GM23338 (cell line): ENCODE data around the gene IRAK1BP1. TPM values are rescaled to one million over a fixed set of nuclear protein-coding genes. Genes with fewer than 3 reads are reported as not detected.
A peak's percentile ranks its signal among the peaks of the same experiment; 100 is the strongest.

ENCODE experiments used
- ATAC-seq: fragments of 200-7000 bp; cut with Tn5 transposase; 3 replicates; pipeline ENCODE4 v1.9.1; 2020
- DNase-seq: peaks from one replicate; pipeline ENCODE4 v3.0.0-alpha.2; 2015; ENCODE audit warnings: low spot score
- H2AFZ ChIP-seq: fragments of 200-600 bp; sonication (generic); 2 replicates; pipeline ENCODE4 v1.8.0; 2016; ENCODE audit warnings: antibody characterized with exemption, mild to moderate bottlenecking, moderate library complexity
- H3F3A ChIP-seq: fragments of 200-600 bp; sonication (generic); replicated peaks from 2 replicates; pipeline ENCODE4 v1.8.0; 2017; ENCODE audit warnings: antibody characterized with exemption, mixed run types, low read depth
- H3K27ac ChIP-seq: fragments of 200-600 bp; sonication (generic); 2 replicates; pipeline ENCODE4 v1.6.1; 2016; ENCODE audit warnings: low read depth
- H3K27me3 ChIP-seq: fragments of 200-600 bp; sonication (generic); 2 replicates; pipeline ENCODE4 v1.8.0; 2016; ENCODE audit warnings: mild to moderate bottlenecking, mixed run types, moderate library complexity; ENCODE audit not compliant: insufficient read depth
- H3K36me3 ChIP-seq: fragments of 200-600 bp; sonication (generic); 2 replicates; pipeline ENCODE4 v1.8.0; 2016; ENCODE audit warnings: mild to moderate bottlenecking; ENCODE audit not compliant: insufficient read depth
- H3K4me1 ChIP-seq: fragments of 200-600 bp; sonication (generic); 2 replicates; pipeline ENCODE4 v1.8.0; 2016; ENCODE audit warnings: mild to moderate bottlenecking, moderate library complexity; ENCODE audit not compliant: insufficient read depth
- H3K4me2 ChIP-seq: fragments of 200-600 bp; sonication (generic); 2 replicates; pipeline ENCODE4 v1.7.1; 2017; ENCODE audit warnings: mixed run types
- H3K4me3 ChIP-seq: fragments of 200-600 bp; sonication (generic); 2 replicates; pipeline ENCODE4 v1.6.1; 2016; ENCODE audit warnings: mixed run types
- H3K79me2 ChIP-seq: fragments of 200-600 bp; sonication (generic); replicated peaks from 2 replicates; pipeline ENCODE4 v1.8.0; 2017; ENCODE audit warnings: mild to moderate bottlenecking; ENCODE audit not compliant: insufficient read depth
- H3K9me2 ChIP-seq: fragments of 200-600 bp; sonication (generic); 2 replicates; pipeline ENCODE4 v1.8.0; 2017; ENCODE audit not compliant: insufficient read depth
- H4K20me1 ChIP-seq: fragments of 200-600 bp; sonication (generic); replicated peaks from 2 replicates; pipeline ENCODE4 v1.8.0; 2017; ENCODE audit warnings: mild to moderate bottlenecking; ENCODE audit not compliant: insufficient read depth
- H3K27ac Mint-ChIP-seq: 2 replicates; pipeline ENCODE4 v1.8.0; 2020; ENCODE audit warnings: inconsistent platforms, mild to moderate bottlenecking, moderate library complexity, mixed read lengths
- H3K27me3 Mint-ChIP-seq: 3 replicates; pipeline ENCODE4 v1.8.0; 2022; ENCODE audit warnings: low read depth, mild to moderate bottlenecking, moderate library complexity, mixed read lengths, inconsistent platforms; ENCODE audit not compliant: insufficient read depth, poor library complexity
- H3K36me3 Mint-ChIP-seq: 3 replicates; pipeline ENCODE4 v1.8.0; 2021; ENCODE audit warnings: low read depth, mild to moderate bottlenecking, inconsistent platforms, moderate library complexity, mixed read lengths
- H3K4me1 Mint-ChIP-seq: 3 replicates; pipeline ENCODE4 v1.8.0; 2020; ENCODE audit warnings: mild to moderate bottlenecking, inconsistent platforms, mixed read lengths
- H3K4me3 Mint-ChIP-seq: 3 replicates; pipeline ENCODE4 v1.8.0; 2021; ENCODE audit warnings: moderate library complexity, mild to moderate bottlenecking, inconsistent platforms, mixed read lengths
- H3K9me3 Mint-ChIP-seq: 3 replicates; pipeline ENCODE4 v1.8.0; 2020; ENCODE audit warnings: moderate library complexity, mild to moderate bottlenecking, inconsistent platforms, mixed read lengths
- CREB1 ChIP-seq: fragments of 250-450 bp; sonication (Bioruptor Pico); IDR thresholded peaks from 2 replicates; pipeline ENCODE4 v1.5.0; 2020; ENCODE audit warnings: low read depth, mild to moderate bottlenecking, moderate library complexity
- EZH2 ChIP-seq: fragments of 200-600 bp; sonication (generic); IDR thresholded peaks from one replicate; pipeline ENCODE4 v1.8.0; 2017; ENCODE audit warnings: antibody characterized with exemption, mild to moderate bottlenecking, low read depth; ENCODE audit not compliant: unreplicated experiment
- EZH2phosphoT487 ChIP-seq: fragments of 200-600 bp; sonication (generic); IDR thresholded peaks from one replicate; pipeline ENCODE4 v1.8.1; 2018; ENCODE audit warnings: antibody characterized with exemption; ENCODE audit not compliant: unreplicated experiment
- JUNB ChIP-seq: IDR thresholded peaks from one replicate; pipeline ENCODE4 v1.6.1; 2016; ENCODE audit warnings: antibody characterized with exemption; ENCODE audit not compliant: unreplicated experiment
- NANOG ChIP-seq: IDR thresholded peaks from 2 replicates; pipeline ENCODE4 v1.6.1; 2016; ENCODE audit warnings: antibody characterized with exemption, borderline replicate concordance
- POLR2AphosphoS5 ChIP-seq: IDR thresholded peaks from 2 replicates; pipeline ENCODE4 v1.6.1; 2016; ENCODE audit warnings: antibody characterized with exemption, low read depth
- REST ChIP-seq: IDR thresholded peaks from one replicate; pipeline ENCODE4 v1.6.1; 2018; ENCODE audit warnings: antibody characterized with exemption; ENCODE audit not compliant: unreplicated experiment
- ZNF114 ChIP-seq: fragments of 250-450 bp; sonication (Bioruptor Pico); IDR thresholded peaks from 2 replicates; pipeline ENCODE4 v1.5.0; 2020; ENCODE audit warnings: mild to moderate bottlenecking, moderate library complexity
- polyA plus RNA-seq: library from polyadenylated mRNA; unstranded; fragments of >200 nt; fragmentation: Nextera tagmentation; extraction: Ambion mirVana; gene quantifications from 2 replicates; pipeline ENCODE4 v1.2.1, GENCODE V29; 2016
- total RNA-seq: library from RNA; depleted of rRNA; stranded (reverse); fragments of >200 nt; shearing (Covaris generic); gene quantifications from 2 replicates; pipeline ENCODE4 v1.2.3, GENCODE V29; 2014
- TF ChIP-seq, protein P1 (sequence below): fragments of 250-450 bp; sonication (Bioruptor Pico); IDR thresholded peaks from 2 replicates; pipeline ENCODE4 v1.5.0; 2020; ENCODE audit warnings: mild to moderate bottlenecking, moderate library complexity

Gene IRAK1BP1
- total and polyA plus RNA-seq, 2 experiments from 2014 or later: 12.8 to 13.5 TPM

- TF ChIP-seq REST (no peak), NANOG (no peak)
Observed at GRCh38 chr6:78863576-78863975, 3.8 kb upstream of the IRAK1BP1 start (continued).

DNA sequence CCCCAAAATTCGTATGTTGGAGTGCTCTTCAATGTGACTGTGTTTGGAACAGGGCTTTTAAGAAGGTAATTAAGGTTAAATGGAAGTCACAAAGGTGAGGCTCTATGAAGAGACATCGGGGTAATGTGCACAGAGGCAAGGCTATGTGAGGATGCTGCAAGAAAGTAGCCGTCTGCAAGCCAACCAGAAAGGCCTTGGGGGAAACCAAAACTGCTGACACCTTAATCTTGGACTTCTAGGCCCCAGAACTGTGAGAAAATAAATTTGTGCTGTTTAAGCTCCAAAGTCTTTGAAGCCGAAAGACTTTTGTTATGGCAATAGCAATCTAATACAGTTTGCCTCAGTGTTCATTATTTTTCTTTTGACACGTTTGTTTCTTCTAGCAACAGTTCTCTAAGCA lies 2.4 kb upstream of the IRAK1BP1 start:
- Histone ChIP-seq H3K4me3 (no peak overlapping the region), H4K20me1 (no peaks in the 10 kb centered on the region), H2AFZ (no peak overlapping the region), H3K4me2 (no peak overlapping the region), H3K36me3 (no peaks in the 10 kb centered on the region), H3K4me1 (peaks cover 5% of the 10 kb centered on the region; the same call in 1 of the 2 replicates), H3K27me3 (no peaks in the 10 kb centered on the region), H3K79me2 (0 out of 2 replicates have a peak, but pooled peaks cover 3% of the 10 kb centered on the region), H3F3A (no peaks in the 10 kb centered on the region), H3K9me2 (no peaks in the 10 kb centered on the region), H3K27ac (no peak overlapping the region)
- TF ChIP-seq EZH2phosphoT487: no peak
- TF ChIP-seq NANOG: no peak
- Mint-ChIP-seq H3K27me3 (peaks cover 5% of the 10 kb centered on the region), H3K4me3 (no peak overlapping the region), H3K36me3 (no peaks in the 10 kb centered on the region; the same call in 2 of the 3 replicates), H3K9me3 (no peaks in the 10 kb centered on the region; the same call in 2 of the 3 replicates), H3K27ac (no peak overlapping the region), H3K4me1 (peaks cover 6% of the 10 kb centered on the region; the same call in 2 of the 3 replicates)
- DNase-seq: no peak
- no peak for ATAC-seq

DNA sequence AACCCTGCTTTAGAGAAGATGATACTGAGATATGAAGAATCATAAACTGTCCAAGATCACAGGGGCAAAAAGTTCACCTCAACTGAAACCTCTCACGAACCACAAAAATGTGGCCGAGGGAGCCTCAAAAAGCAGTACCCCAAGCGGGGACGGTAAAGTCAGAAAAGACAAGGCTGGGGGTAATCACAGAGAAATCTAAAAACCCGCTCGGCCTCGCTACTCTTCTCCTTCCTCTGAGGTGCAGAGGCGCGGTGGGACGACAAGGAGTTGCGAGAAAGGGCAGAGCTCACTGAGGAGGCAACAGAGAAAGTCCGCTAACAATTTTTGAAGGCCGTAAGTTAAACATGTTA lies 356 bp upstream of the IRAK1BP1 start:
- Mint-ChIP-seq H3K27ac (peak overlapping the region; percentile 97), H3K4me3 (peak overlapping the region; percentile 91), H3K27me3 (peaks cover 5% of the 10 kb centered on the region), H3K36me3 (peaks cover 4% of the 10 kb centered on the region), H3K9me3 (no peaks in the 10 kb centered on the region), H3K4me1 (peaks cover 6% of the 10 kb centered on the region; the same call in 2 of the 3 replicates)
- DNase-seq: no peak
- H3F3A ChIP-seq: no peaks in the 10 kb centered on the region
- H4K20me1 ChIP-seq: no peaks in the 10 kb centered on the region
- no peaks in the 10 kb centered on the region for H3K36me3 ChIP-seq
- H3K79me2 ChIP-seq: 0 out of 2 replicates have a peak, but pooled peaks cover 3% of the 10 kb centered on the region
- H3K27me3 ChIP-seq: no peaks in the 10 kb centered on the region
- H3K4me3 ChIP-seq: peak overlapping the region; percentile 63
- peak overlapping the region; percentile 98 for H2AFZ ChIP-seq
- peaks cover 5% of the 10 kb centered on the region; the same call in 1 of the 2 replicates for H3K4me1 ChIP-seq
- H3K4me2 ChIP-seq: peak overlapping the region; percentile 75
- peak overlapping the region; percentile 87 for H3K27ac ChIP-seq
- peak; percentile 56 for ATAC-seq
- no peaks in the 10 kb centered on the region for H3K9me2 ChIP-seq
- TF ChIP-seq EZH2 (no peak), JUNB (no peak), CREB1 (CRISPR knock-in tag) (no peak), ZNF114 (CRISPR knock-in tag) (no peak), POLR2AphosphoS5 (no peak)
- TF ChIP-seq, protein P1, sequence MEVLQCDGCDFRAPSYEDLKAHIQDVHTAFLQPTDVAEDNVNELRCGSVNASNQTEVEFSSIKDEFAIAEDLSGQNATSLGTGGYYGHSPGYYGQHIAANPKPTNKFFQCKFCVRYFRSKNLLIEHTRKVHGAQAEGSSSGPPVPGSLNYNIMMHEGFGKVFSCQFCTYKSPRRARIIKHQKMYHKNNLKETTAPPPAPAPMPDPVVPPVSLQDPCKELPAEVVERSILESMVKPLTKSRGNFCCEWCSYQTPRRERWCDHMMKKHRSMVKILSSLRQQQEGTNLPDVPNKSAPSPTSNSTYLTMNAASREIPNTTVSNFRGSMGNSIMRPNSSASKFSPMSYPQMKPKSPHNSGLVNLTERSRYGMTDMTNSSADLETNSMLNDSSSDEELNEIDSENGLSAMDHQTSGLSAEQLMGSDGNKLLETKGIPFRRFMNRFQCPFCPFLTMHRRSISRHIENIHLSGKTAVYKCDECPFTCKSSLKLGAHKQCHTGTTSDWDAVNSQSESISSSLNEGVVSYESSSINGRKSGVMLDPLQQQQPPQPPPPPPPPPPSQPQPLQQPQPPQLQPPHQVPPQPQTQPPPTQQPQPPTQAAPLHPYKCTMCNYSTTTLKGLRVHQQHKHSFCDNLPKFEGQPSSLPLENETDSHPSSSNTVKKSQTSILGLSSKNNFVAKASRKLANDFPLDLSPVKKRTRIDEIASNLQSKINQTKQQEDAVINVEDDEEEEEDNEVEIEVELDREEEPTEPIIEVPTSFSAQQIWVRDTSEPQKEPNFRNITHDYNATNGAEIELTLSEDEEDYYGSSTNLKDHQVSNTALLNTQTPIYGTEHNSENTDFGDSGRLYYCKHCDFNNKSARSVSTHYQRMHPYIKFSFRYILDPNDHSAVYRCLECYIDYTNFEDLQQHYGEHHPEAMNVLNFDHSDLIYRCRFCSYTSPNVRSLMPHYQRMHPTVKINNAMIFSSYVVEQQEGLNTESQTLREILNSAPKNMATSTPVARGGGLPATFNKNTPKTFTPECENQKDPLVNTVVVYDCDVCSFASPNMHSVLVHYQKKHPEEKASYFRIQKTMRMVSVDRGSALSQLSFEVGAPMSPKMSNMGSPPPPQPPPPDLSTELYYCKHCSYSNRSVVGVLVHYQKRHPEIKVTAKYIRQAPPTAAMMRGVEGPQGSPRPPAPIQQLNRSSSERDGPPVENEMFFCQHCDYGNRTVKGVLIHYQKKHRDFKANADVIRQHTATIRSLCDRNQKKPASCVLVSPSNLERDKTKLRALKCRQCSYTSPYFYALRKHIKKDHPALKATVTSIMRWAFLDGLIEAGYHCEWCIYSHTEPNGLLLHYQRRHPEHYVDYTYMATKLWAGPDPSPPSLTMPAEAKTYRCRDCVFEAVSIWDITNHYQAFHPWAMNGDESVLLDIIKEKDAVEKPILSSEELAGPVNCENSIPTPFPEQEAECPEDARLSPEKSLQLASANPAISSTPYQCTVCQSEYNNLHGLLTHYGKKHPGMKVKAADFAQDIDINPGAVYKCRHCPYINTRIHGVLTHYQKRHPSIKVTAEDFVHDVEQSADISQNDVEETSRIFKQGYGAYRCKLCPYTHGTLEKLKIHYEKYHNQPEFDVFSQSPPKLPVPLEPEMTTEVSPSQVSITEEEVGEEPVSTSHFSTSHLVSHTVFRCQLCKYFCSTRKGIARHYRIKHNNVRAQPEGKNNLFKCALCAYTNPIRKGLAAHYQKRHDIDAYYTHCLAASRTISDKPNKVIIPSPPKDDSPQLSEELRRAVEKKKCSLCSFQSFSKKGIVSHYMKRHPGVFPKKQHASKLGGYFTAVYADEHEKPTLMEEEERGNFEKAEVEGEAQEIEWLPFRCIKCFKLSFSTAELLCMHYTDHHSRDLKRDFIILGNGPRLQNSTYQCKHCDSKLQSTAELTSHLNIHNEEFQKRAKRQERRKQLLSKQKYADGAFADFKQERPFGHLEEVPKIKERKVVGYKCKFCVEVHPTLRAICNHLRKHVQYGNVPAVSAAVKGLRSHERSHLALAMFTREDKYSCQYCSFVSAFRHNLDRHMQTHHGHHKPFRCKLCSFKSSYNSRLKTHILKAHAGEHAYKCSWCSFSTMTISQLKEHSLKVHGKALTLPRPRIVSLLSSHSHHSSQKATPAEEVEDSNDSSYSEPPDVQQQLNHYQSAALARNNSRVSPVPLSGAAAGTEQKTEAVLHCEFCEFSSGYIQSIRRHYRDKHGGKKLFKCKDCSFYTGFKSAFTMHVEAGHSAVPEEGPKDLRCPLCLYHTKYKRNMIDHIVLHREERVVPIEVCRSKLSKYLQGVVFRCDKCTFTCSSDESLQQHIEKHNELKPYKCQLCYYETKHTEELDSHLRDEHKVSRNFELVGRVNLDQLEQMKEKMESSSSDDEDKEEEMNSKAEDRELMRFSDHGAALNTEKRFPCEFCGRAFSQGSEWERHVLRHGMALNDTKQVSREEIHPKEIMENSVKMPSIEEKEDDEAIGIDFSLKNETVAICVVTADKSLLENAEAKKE (CRISPR knock-in tag): no peak
